Measurements from ENCODE around the gene SEC31B. TPM values are rescaled to one million over a fixed set of nuclear protein-coding genes. Genes with fewer than 3 reads are reported as not detected.
A peak's percentile ranks its signal among the peaks of the same experiment; 100 is the strongest.

SEC31B gene
- total and polyA plus RNA-seq, 2 donors from 2014 or later = 5.6 to 10.6 TPM

- H3K27me3 ChIP-seq (ENCODE audit: control insufficient read depth, insufficient read depth, low read length) = no peaks in the 10 kb centered on the region
- H3K27ac ChIP-seq (ENCODE audit: low read depth in 2 of 2, low read length in 2 of 2) = no peak within 1 kb of the TSS
- peak; percentile 90 to 98 (median 95) for DNase-seq
- FAIRE-seq = peak; percentile 85
- H3K4me1 ChIP-seq (ENCODE audit: control insufficient read depth in 2 of 3, insufficient read depth in 2 of 3, low read depth in 1 of 3, low read length in 3 of 3) = peaks cover 2 to 13% (median 6%) of the 10 kb centered on the region in 3 donors
- peak; percentile 87 for TF ChIP-seq CTCF (IDR thresholded peaks at IDR 0.05; ENCODE audit: borderline replicate concordance, extremely low read depth, insufficient read depth)
- no peaks in the 10 kb centered on the region for H3K9me3 ChIP-seq (ENCODE audit: control insufficient read depth in 2 of 3, insufficient read depth in 1 of 3, low read length in 3 of 3)
- peak within 1 kb of the TSS; percentile 72 to 89 (median 86) for H3K4me3 ChIP-seq (ENCODE audit: low read length in 3 of 3)
- peaks cover 0 to 14% (median 11%) of the 10 kb centered on the region in 3 donors for H3K36me3 ChIP-seq (ENCODE audit: control insufficient read depth in 2 of 3, insufficient read depth in 3 of 3, low read length in 3 of 3)
- H3K9ac ChIP-seq (ENCODE audit: low read length in 3 of 3) = peak within 1 kb of the TSS; percentile 18 to 77 (median 42)
- intact Hi-C loops (cut with DNase I) = no loop called here
Observed at GRCh38 chr10:100535715-100536353, 16.2 kb upstream of the SEC31B start, which contains the start of gene HIF1AN. Gene HIF1AN, plus strand, starts transcription at chr10:100535943. Its CDS starts 16 bp downstream, at chr10:100535959.

- no peaks in the 10 kb centered on the region for H3K9me3 ChIP-seq (ENCODE audit: control insufficient read depth in 2 of 3, insufficient read depth in 1 of 3, low read length in 3 of 3)
- DNase-seq (no peak), FAIRE-seq (no peak)
- H3K9ac ChIP-seq (ENCODE audit: low read length in 3 of 3) = peak overlapping the region; percentile 18 to 31 (median 21)
- peak overlapping the region; percentile 62 to 89 (median 72) for H3K4me3 ChIP-seq (ENCODE audit: low read length in 3 of 3)
- TF ChIP-seq CTCF (IDR thresholded peaks at IDR 0.05; ENCODE audit: borderline replicate concordance, extremely low read depth, insufficient read depth) = no peak
- H3K27me3 ChIP-seq (ENCODE audit: control insufficient read depth, insufficient read depth, low read length) = no peaks in the 10 kb centered on the region
- H3K36me3 ChIP-seq (ENCODE audit: control insufficient read depth in 2 of 3, insufficient read depth in 3 of 3, low read length in 3 of 3) = peaks cover 0 to 9% (median 7%) of the 10 kb centered on the region in 3 donors
- peaks cover 2 to 14% (median 6%) of the 10 kb centered on the region in 3 donors for H3K4me1 ChIP-seq (ENCODE audit: control insufficient read depth in 2 of 3, insufficient read depth in 2 of 3, low read depth in 1 of 3, low read length in 3 of 3)
- no peak overlapping the region for H3K27ac ChIP-seq (ENCODE audit: low read depth in 2 of 2, low read length in 2 of 2)
- intact Hi-C loops (cut with DNase I) = no loop called here
Observed at GRCh38 chr10:100535338-100535714, 15.7 kb upstream of the SEC31B start.

DNA sequence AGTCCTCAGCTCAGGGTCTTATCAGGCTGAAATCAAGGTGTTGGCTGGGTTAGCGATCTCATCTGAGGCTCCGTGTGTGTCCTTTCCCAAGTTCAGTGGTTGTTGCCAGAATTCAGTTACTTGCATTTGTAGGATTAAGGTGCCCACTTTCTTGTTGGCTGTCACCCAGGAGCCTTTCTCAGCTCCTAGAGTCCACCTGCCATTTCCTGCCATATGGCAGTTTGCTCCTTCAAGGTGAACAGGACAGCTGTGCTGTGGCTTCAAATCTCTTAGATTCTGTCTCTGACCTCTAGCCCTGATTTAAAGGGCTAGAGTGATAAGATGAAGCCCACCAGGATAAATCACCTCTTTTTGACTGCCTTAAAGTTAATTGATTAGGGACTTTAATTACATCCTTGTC is 15.1 kb upstream of the SEC31B start:
- Histone ChIP-seq H3K4me3 (ENCODE audit: low read length in 3 of 3) (no peak overlapping the region), H3K9me3 (ENCODE audit: control insufficient read depth in 2 of 3, insufficient read depth in 1 of 3, low read length in 3 of 3) (no peaks in the 10 kb centered on the region), H3K27ac (ENCODE audit: low read depth in 2 of 2, low read length in 2 of 2) (no peak overlapping the region), H3K4me1 (ENCODE audit: control insufficient read depth in 2 of 3, insufficient read depth in 2 of 3, low read depth in 1 of 3, low read length in 3 of 3) (peaks cover 2 to 17% (median 9%) of the 10 kb centered on the region in 3 donors), H3K36me3 (ENCODE audit: control insufficient read depth in 2 of 3, insufficient read depth in 3 of 3, low read length in 3 of 3) (peaks cover 0 to 7% (median 6%) of the 10 kb centered on the region in 3 donors), H3K9ac (ENCODE audit: low read length in 3 of 3) (no peak overlapping the region), H3K27me3 (ENCODE audit: control insufficient read depth, insufficient read depth, low read length) (no peaks in the 10 kb centered on the region)
- DNase-seq (no peak), FAIRE-seq (no peak)
- intact Hi-C loops (cut with DNase I) = no loop called here
- no peak for TF ChIP-seq CTCF (IDR thresholded peaks at IDR 0.05; ENCODE audit: borderline replicate concordance, extremely low read depth, insufficient read depth)

All from kidney (tissue), 14 donors.